CD8-positive, alpha-beta memory T cell (primary cell): ENCODE measurements around the gene H6PD. TPM values are rescaled to one million over a fixed set of nuclear protein-coding genes. Genes with fewer than 3 reads are reported as not detected.

Experiments
- CTCF ChIA-PET: fragments of 350-600 bp; sonication (Branson Sonifier 250); formaldehyde crosslinking; loops from one replicate; lab custom pipeline; 2021; ENCODE audit warnings: antibody characterized with exemption; lab: Charles Lee
- POLR2A ChIA-PET: fragments of 350-600 bp; sonication (Branson Sonifier 250); formaldehyde crosslinking; loops from one replicate; lab custom pipeline; 2021; ENCODE audit warnings: antibody characterized with exemption; lab: Charles Lee
- DNase-seq, 5 donors: peaks; one replicate each; pipeline versions ENCODE4 v3.0.0 to v3.0.0-alpha.2; 2020 to 2022; ENCODE audit warnings: mixed read lengths in 1 of 5
- H3K27ac ChIP-seq: one replicate; pipeline ENCODE4 v1.7.0; 2013; ENCODE audit warnings: low read depth, mild to moderate bottlenecking, low read length, moderate library complexity
- H3K27me3 ChIP-seq: 2 replicates; pipeline ENCODE4 v1.7.0; 2013; ENCODE audit warnings: low read length, mild to moderate bottlenecking; ENCODE audit not compliant: insufficient read depth, poor library complexity, severe bottlenecking
- H3K36me3 ChIP-seq: 2 replicates; pipeline ENCODE4 v1.7.0; 2013; ENCODE audit warnings: mild to moderate bottlenecking, low read length, moderate library complexity; ENCODE audit not compliant: insufficient read depth
- H3K4me1 ChIP-seq: 2 replicates; pipeline ENCODE4 v1.7.0; 2013; ENCODE audit warnings: mild to moderate bottlenecking, low read length, moderate library complexity; ENCODE audit not compliant: insufficient read depth
- H3K4me3 ChIP-seq: 2 replicates; pipeline ENCODE4 v1.7.0; 2013; ENCODE audit warnings: mild to moderate bottlenecking, low read length
- H3K9me3 ChIP-seq: 2 replicates; pipeline ENCODE4 v1.7.0; 2013; ENCODE audit warnings: mild to moderate bottlenecking, low read length
- H3K27ac Mint-ChIP-seq, 8 donors: one replicate each; pipeline ENCODE4 v1.8.0; 2020 to 2021; ENCODE audit warnings: mixed read lengths in 8 of 8, mild to moderate bottlenecking in 6 of 8, inconsistent platforms in 3 of 8, moderate library complexity in 3 of 8
- H3K27me3 Mint-ChIP-seq, 2 donors: one replicate each; pipeline ENCODE4 v1.8.0; 2020 to 2021; ENCODE audit warnings: mixed read lengths in 2 of 2, mild to moderate bottlenecking in 1 of 2, moderate library complexity in 1 of 2
- H3K36me3 Mint-ChIP-seq, 3 donors: one replicate each; pipeline ENCODE4 v1.8.0; 2020 to 2021; ENCODE audit warnings: mixed read lengths in 3 of 3, inconsistent platforms in 1 of 3, mild to moderate bottlenecking in 1 of 3
- H3K4me1 Mint-ChIP-seq, 3 donors: one replicate each; pipeline ENCODE4 v1.8.0; 2020 to 2021; ENCODE audit warnings: mixed read lengths in 3 of 3, inconsistent platforms in 1 of 3, mild to moderate bottlenecking in 1 of 3
- H3K4me3 Mint-ChIP-seq, 7 donors: one replicate each; pipeline ENCODE4 v1.8.0; 2020 to 2021; ENCODE audit warnings: mixed read lengths in 7 of 7, mild to moderate bottlenecking in 6 of 7, moderate library complexity in 4 of 7, inconsistent platforms in 2 of 7
- H3K9me3 Mint-ChIP-seq, 5 donors: one replicate each; pipeline ENCODE4 v1.8.0; 2020 to 2022; ENCODE audit warnings: mixed read lengths in 5 of 5, mild to moderate bottlenecking in 3 of 5, moderate library complexity in 2 of 5, inconsistent platforms in 1 of 5
- polyA plus RNA-seq: library from polyadenylated mRNA; unstranded; fragments of 300-500 nt; fragmentation: Illumina TruSeq; gene quantifications from one replicate; pipeline ENCODE4 v1.2.3, GENCODE V29; 2021
- total RNA-seq, 2 experiments: library from RNA; stranded (reverse); gene quantifications; one replicate each; pipeline ENCODE4 v1.2.3, GENCODE V29; 2021

H6PD gene
- total and polyA plus RNA-seq, 3 experiments from 2014 or later: 7.8 to 11.6 (median 7.9) TPM

DNA sequence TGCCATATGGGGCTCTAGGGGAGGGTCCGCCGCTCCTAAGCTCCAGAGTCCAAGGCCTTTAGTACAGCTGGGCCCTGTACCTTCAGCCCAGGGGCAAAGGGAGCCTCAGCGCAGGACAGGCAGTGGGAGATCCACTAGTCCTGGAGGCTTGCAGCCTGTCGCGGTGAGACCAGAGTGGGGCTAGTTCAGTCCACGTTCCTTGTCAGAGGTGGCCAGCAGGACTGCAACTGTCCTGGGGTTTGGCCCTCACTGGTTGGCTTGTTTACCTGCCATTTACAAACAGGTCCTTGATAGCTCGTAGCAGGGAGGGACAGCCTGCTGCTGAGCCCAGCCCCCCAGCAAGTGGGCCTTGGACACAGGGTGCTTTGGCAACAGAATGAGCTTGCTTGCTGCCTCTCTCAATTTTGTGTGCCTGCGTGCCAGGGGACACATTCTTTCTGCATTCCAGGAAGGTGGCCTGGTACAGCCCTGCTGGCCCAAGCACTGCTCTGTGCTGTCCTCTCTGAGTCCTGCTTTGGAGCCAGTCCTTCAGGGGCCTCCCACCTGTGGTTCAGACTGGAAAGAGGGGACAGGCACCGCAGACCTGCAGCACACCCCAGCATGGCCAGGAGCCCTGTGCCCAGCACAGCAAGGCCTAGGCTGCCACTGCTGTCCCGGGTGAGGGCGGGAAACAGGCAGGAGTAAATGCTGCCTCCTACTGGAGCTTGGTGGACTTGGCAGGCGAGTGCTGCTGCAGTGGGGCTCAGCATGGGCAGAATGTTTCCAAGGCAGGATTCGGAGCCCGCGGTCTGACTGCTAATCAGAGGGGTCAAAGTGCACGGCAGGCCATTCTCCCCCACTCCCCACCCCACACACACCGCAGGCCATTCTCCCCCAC, 15.2 kb downstream of the H6PD start:
- no peak overlapping the region for H3K4me3 ChIP-seq
- H3K4me1 Mint-ChIP-seq: peaks cover 4 to 21% (median 6%) of the 10 kb centered on the region in 3 donors

DNA sequence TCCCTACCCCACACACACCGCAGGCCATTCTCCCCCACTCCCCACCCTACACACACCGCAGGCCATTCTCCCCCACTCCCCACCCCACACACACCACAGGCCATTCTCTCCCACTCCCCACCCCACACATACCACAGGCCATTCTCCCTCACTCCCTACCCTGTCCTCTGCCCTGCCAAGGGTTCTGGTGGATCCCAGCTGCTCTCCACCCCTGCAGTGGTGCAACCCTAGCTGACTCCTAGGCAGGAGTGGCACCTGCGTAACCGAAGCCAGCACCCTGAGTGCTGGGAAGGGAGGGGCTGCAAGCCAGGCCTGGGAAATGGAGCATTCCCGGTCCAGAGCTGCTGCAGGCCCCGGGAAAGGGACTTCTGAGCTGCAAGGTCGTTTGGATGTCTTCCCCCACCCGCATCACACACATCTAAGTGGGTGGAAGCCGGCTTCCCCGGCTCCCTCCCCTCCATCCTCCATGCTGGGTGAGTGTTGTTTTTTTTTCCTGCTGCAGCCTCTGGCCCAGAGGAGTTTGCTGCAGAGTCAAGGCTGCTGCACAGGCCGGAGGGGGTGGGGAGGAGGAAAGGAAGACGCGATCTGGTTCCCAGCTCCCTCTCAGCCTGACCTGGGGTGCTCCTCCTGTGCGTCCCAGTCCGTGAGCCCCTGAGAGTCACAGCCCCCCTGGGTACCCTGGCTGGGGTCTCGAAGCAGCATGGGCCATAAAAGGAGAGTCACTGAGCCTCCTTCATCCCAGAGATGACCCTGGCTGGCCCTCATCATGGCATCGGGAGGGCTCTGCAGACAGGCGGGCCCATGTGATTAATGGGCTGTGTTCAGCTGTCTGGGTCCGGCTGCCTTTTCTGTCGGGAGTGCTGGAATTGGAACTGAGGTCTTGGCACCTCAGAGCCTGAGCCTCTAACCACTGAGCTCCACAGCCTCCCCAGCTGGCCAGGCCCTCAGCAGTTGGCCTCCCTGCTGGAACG, 16.1 kb downstream of the H6PD start:
- peaks cover 3 to 22% (median 4%) of the 10 kb centered on the region in 3 donors for H3K4me1 Mint-ChIP-seq

More for the DNA sequence above, 15.2 kb downstream of the H6PD start:
- H3K36me3 ChIP-seq: no peaks in the 10 kb centered on the region
- no peaks in the 10 kb centered on the region for H3K9me3 Mint-ChIP-seq
- CTCF ChIA-PET: interaction anchor here (0.6 to 1.3 kb wide), 2 partner anchors 15 to 71 kb away, joined by 3 read pairs; partner anchors contain the start of gene H6PD
- no peaks in the 10 kb centered on the region for H3K9me3 ChIP-seq
- H3K27me3 ChIP-seq: no peaks in the 10 kb centered on the region
- no peak overlapping the region for H3K4me3 Mint-ChIP-seq
- H3K27ac ChIP-seq: no peak overlapping the region
- peaks cover 2% of the 10 kb centered on the region for H3K4me1 ChIP-seq
- POLR2A ChIA-PET: interaction anchor here (0.9 kb wide), 1 partner anchor 16 kb away, joined by 3 read pairs; no protein-coding TSS in a partner anchor
- no peaks in the 10 kb centered on the region for H3K27me3 Mint-ChIP-seq
- DNase-seq: no peak
- H3K27ac Mint-ChIP-seq: peak overlapping the region in 1 of 8 donors; percentile 92
- H3K36me3 Mint-ChIP-seq: peaks cover 0 to 54% (median 0%) of the 10 kb centered on the region in 3 donors

DNA sequence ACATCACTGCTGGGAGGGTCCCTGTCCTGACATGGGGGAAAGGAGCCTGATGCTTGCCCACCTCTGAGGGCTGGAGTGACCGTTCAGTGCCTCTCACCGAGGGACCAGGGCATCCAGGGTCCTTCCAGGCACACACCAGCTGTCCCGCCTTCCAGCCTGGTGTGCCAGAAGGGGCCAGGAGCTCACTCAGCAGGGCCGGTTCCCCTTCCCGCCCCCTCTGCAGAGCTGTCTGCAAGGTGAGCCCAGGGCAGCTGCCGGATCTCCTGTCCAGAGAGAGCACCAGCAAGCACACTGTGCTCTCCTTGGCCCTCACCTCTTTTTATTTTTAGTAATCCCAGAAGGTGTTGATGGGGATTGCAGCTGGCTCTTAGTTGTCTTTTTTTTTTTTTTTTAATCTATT, 16.9 kb downstream of the H6PD start:
- no peaks in the 10 kb centered on the region for H3K9me3 Mint-ChIP-seq
- CTCF ChIA-PET: interaction anchor here (1.8 kb wide), 1 partner anchor 17 kb away, joined by 4 read pairs; no protein-coding TSS in a partner anchor

More for the DNA sequence above, 16.1 kb downstream of the H6PD start:
- Histone ChIP-seq H3K9me3 (no peaks in the 10 kb centered on the region), H3K27ac (no peak overlapping the region), H3K4me3 (no peak overlapping the region), H3K27me3 (no peaks in the 10 kb centered on the region), H3K4me1 (no peaks in the 10 kb centered on the region), H3K36me3 (no peaks in the 10 kb centered on the region)
- DNase-seq: no peak
- Mint-ChIP-seq H3K27ac (no peak overlapping the region), H3K27me3 (no peaks in the 10 kb centered on the region), H3K9me3 (no peaks in the 10 kb centered on the region), H3K36me3 (peaks cover 0 to 49% (median 0%) of the 10 kb centered on the region in 3 donors), H3K4me3 (no peak overlapping the region)
- CTCF ChIA-PET: interaction anchor here (0.6 to 1.3 kb wide), 2 partner anchors 16 to 72 kb away, joined by 3 read pairs; partner anchors contain the start of gene H6PD
- POLR2A ChIA-PET: no interaction called here

DNA sequence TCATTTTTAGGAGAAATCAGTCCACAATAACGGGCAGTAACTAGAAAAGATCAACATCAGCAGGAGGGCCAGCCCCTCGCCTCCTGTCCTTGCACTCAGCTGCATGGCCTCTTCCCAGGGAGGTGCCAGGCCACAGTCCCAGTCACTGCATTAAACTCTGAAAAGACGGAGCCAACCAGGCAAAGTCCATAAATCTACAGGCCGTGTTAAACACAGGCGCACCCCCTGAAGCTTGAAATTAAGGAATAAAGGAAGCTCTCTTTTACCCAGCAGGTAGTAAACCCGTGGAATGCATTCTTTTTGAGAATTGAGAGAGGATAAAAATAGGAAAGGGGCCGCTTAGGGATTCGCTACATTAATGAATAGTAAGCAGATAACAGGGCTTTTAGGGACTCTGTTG, 18.4 kb downstream of the H6PD start:
- H3K9me3 ChIP-seq: no peaks in the 10 kb centered on the region
- DNase-seq: no peak
- POLR2A ChIA-PET: no interaction called here
- CTCF ChIA-PET: interaction anchor here (1.1 to 1.8 kb wide), 3 partner anchors 14 to 238 kb away, joined by 3 to 5 read pairs (median 4); no protein-coding TSS in a partner anchor
- H3K4me1 Mint-ChIP-seq: peaks cover 5 to 33% (median 11%) of the 10 kb centered on the region in 3 donors
- H3K27ac Mint-ChIP-seq: no peak overlapping the region
- H3K4me3 Mint-ChIP-seq: no peak overlapping the region
- no peak overlapping the region for H3K4me3 ChIP-seq
- H3K27me3 ChIP-seq: no peaks in the 10 kb centered on the region
- no peaks in the 10 kb centered on the region for H3K4me1 ChIP-seq
- H3K27me3 Mint-ChIP-seq: no peaks in the 10 kb centered on the region
- H3K9me3 Mint-ChIP-seq: no peaks in the 10 kb centered on the region
- H3K27ac ChIP-seq: no peak overlapping the region
- peaks cover under 1 to 44% (median 4%) of the 10 kb centered on the region in 3 donors for H3K36me3 Mint-ChIP-seq
- H3K36me3 ChIP-seq: no peaks in the 10 kb centered on the region

More for the DNA sequence above, 16.9 kb downstream of the H6PD start:
- Histone ChIP-seq H3K36me3 (no peaks in the 10 kb centered on the region), H3K27ac (no peak overlapping the region), H3K4me1 (no peaks in the 10 kb centered on the region), H3K27me3 (no peaks in the 10 kb centered on the region), H3K9me3 (no peaks in the 10 kb centered on the region), H3K4me3 (no peak overlapping the region)
- peaks cover 0 to 48% (median 0%) of the 10 kb centered on the region in 3 donors for H3K36me3 Mint-ChIP-seq
- no peak overlapping the region for H3K4me3 Mint-ChIP-seq
- no peak overlapping the region for H3K27ac Mint-ChIP-seq
- POLR2A ChIA-PET: no interaction called here
- H3K27me3 Mint-ChIP-seq: no peaks in the 10 kb centered on the region
- DNase-seq: no peak
- peaks cover 3 to 23% (median 4%) of the 10 kb centered on the region in 3 donors for H3K4me1 Mint-ChIP-seq

DNA sequence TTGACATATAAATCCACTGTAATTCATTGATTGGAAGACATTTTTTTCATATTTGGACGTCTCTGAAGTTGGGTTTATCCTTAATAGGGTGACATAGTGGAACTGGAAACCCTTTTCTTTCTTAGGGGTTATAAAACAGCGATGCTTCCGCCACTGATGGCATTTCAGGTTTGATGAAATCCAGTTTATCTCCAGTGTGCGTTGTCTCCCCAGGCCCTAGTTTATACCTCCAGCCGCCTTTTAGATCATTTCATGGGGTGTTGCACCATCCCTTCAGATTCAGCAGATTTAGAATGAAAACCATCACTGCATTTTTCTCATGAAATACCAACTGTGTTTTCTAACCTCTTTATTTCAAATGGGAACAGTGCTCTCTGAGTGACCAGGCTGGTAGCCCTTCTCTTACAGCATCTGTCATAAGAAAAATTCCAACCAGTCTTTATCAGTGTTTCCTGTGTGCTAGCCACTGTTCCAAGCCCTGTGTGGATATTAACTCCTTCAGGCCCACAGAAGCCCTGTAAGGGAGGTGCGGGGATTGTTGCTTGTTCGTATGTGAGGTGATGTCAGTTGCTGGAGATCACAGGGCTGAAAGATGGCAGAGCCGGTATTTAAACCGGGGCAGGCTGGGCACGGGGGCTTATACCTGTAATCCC, 19.0 kb downstream of the H6PD start:
- H3K27me3 ChIP-seq: no peaks in the 10 kb centered on the region
- Mint-ChIP-seq H3K4me3 (no peak overlapping the region), H3K4me1 (peaks cover 10 to 38% (median 17%) of the 10 kb centered on the region in 3 donors), H3K27ac (peak overlapping the region in 1 of 8 donors; percentile 33), H3K36me3 (peaks cover 4 to 43% (median 6%) of the 10 kb centered on the region in 3 donors), H3K9me3 (no peaks in the 10 kb centered on the region), H3K27me3 (no peaks in the 10 kb centered on the region)
- CTCF ChIA-PET: interaction anchor here (1.1 to 1.4 kb wide), 2 partner anchors 13 to 237 kb away, joined by 3 to 5 read pairs; no protein-coding TSS in a partner anchor
- DNase-seq: no peak
- no peaks in the 10 kb centered on the region for H3K4me1 ChIP-seq
- H3K27ac ChIP-seq: no peak overlapping the region
- POLR2A ChIA-PET: no interaction called here
- no peak overlapping the region for H3K4me3 ChIP-seq
- no peaks in the 10 kb centered on the region for H3K9me3 ChIP-seq
- no peaks in the 10 kb centered on the region for H3K36me3 ChIP-seq

DNA sequence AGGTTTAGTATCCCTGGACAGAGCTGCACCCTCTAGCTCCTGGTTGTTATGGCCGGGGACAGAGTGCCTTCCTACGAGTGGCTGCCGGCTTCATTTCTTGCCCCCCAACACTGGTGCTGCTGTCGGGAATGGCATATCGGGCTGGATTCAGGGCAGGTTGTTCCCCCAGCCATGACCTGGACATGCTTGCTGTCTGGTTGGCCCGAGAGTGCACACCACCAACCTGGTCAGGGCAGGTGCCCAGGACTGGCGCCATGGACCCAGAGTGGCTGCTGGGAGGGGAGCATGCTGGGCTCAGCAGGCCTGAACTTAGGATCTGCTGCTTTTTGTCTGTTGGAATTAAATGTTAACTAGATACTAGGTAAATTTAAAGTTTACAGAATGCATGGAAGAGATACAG, 21.8 kb downstream of the H6PD start:
- DNase-seq: no peak
- ChIA-PET CTCF (interaction anchor here (1.4 kb wide), 1 partner anchor 240 kb away, joined by 3 read pairs; no protein-coding TSS in a partner anchor), POLR2A (no interaction called here)
- Histone ChIP-seq H3K27me3 (no peaks in the 10 kb centered on the region), H3K36me3 (no peaks in the 10 kb centered on the region), H3K4me1 (no peaks in the 10 kb centered on the region), H3K4me3 (no peak overlapping the region), H3K27ac (no peak overlapping the region), H3K9me3 (no peaks in the 10 kb centered on the region)
- peaks cover 0 to 1% (median 0%) of the 10 kb centered on the region in 5 donors for H3K9me3 Mint-ChIP-seq
- H3K27ac Mint-ChIP-seq: peak overlapping the region in 1 of 8 donors; percentile 72
- H3K36me3 Mint-ChIP-seq: peaks cover 11 to 44% (median 12%) of the 10 kb centered on the region in 3 donors
- no peaks in the 10 kb centered on the region for H3K27me3 Mint-ChIP-seq
- no peak overlapping the region for H3K4me3 Mint-ChIP-seq
- peaks cover 20 to 53% (median 30%) of the 10 kb centered on the region in 3 donors for H3K4me1 Mint-ChIP-seq

DNA sequence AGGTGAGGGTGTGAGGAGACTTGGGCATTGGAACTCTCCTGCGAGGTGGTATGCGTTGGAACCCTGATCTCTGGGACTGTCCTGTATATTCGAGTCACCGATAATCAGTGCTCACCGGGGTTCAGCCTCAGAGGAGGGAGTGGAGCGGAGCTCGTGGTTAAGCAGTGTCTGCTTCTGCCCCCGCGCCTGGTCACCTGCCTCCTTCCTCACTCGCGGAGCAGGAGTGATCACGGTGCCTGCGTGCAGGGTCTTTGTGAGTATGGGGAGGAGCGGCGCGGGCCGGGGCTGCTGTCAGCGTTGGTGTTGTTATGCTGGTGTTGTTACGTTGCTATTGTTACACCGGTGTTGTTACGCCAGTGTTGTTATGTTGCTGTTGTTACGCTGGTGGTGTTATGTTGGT, 23.3 kb downstream of the H6PD start:
- no peaks in the 10 kb centered on the region for H3K27me3 ChIP-seq
- no peak for DNase-seq
- Mint-ChIP-seq H3K9me3 (peaks cover 0 to 1% (median 0%) of the 10 kb centered on the region in 5 donors), H3K27ac (peak overlapping the region in 2 of 8 donors; percentile 11 to 84), H3K36me3 (peaks cover 11 to 49% (median 12%) of the 10 kb centered on the region in 3 donors), H3K4me3 (no peak overlapping the region), H3K4me1 (peaks cover 20 to 53% (median 30%) of the 10 kb centered on the region in 3 donors), H3K27me3 (no peaks in the 10 kb centered on the region)
- H3K4me1 ChIP-seq: no peaks in the 10 kb centered on the region
- POLR2A ChIA-PET: no interaction called here
- H3K9me3 ChIP-seq: no peaks in the 10 kb centered on the region
- peaks cover 4% of the 10 kb centered on the region for H3K36me3 ChIP-seq
- no peak overlapping the region for H3K27ac ChIP-seq
- CTCF ChIA-PET: no interaction called here
- no peak overlapping the region for H3K4me3 ChIP-seq
